NCI-H2196 (cell line): ENCODE measurements around the gene ABCG2.

Experiments used
- DNase-seq: peaks from one replicate; lab custom pipeline; 2025; ENCODE audit not compliant: unreplicated experiment; lab: John Stamatoyannopoulos, UW

Gene ABCG2

GRCh38 chr4:88077911-88078524 is 80.4 kb downstream of the ABCG2 start:
- DNase-seq: no peak

DNA sequence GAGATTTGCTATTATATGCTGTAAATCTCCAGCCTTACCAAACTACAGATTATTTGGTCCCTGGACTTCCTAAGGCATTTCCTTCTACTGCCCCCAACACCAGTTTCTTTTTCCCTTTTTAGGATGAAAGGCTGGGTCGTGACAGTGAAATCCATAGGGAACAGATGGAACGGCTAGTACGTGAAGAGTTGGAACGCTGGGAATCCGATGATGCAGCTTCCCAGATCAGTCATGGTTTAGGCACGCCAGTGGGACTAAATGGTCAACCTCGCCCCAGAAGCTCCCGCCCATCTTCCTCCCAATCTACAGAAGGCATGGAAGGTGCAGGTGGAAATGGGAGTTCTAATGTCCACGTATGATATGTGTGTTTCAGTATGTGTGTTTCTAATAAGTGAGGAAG is 83.1 kb downstream of the ABCG2 start:
- DNase-seq: no peak

GRCh38 chr4:88070031-88070430 is 88.4 kb downstream of the ABCG2 start:
- no peak for DNase-seq

- DNase-seq: no peak
Observed at GRCh38 chr4:88064410-88064809, 94.0 kb downstream of the ABCG2 start.

DNA sequence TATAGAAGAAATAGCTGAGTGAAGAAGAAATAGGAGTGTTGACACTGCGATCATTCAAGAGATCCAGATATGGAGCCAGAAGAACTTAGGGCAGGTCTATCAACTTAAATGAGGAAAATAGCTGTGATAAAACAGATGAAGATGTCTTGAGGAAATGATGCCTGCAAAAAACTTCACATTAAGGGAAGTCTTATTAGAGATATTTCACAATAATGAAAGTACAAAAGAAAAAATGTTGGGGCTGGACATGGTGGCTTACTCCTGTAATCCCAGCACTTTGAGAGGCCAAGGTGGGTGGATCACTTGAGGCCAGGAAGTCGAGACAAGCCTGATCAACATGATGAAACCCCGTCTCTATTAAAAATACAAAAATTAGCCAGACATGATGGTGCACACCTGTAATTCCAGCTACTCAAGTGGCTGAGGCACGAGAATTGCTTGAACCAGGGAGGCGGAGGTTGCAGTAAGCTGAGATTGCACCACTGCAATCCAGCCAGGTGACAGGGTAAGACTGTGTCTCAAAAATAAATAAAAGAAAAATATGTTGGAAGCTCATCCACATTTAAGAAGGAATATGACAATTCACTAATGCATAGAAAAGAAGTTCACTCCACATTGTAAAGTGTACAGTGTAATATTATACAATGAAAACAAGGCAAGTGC is 94.7 kb downstream of the ABCG2 start:
- no peak for DNase-seq

- no peak for DNase-seq
Observed at GRCh38 chr4:88062843-88063242, 95.6 kb downstream of the ABCG2 start.

DNA sequence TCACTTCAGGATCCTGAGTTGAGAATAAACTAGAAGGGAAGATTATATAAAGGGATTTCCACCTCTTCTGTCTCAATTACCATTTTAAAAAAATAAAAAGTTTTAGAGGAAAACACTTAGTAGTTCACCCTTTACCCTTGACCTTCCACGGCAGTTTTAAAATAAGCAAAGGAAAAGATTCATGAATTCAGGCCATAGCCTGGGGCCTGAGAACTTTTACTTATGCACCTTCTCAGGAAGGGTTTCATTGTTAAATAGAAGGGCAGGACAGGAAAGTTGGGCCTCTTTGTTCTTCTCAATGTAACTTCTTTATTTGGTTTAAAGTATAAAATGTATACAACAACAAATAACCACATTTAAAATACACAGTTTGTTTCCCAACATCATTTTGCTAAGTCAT is 96.1 kb downstream of the ABCG2 start:
- DNase-seq: no peak

DNA sequence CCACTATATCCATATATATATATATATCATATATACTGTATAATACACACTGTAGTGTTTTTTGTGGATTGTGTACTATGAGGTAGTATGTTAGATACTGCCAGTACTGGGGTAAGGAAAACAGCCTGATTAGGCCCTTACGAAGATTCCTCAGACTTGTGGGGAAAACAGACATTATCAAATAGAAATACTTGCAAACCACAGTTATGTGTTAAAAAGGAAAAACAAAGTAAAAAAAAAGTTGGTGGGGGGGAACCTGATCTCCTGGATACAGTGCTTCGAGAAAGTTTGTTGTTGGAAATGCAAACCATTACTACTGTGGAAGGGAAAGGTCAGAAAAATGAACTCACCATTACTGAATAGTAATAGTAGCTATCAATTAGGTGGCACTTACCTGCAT is 98.0 kb downstream of the ABCG2 start:
- DNase-seq: no peak

DNA sequence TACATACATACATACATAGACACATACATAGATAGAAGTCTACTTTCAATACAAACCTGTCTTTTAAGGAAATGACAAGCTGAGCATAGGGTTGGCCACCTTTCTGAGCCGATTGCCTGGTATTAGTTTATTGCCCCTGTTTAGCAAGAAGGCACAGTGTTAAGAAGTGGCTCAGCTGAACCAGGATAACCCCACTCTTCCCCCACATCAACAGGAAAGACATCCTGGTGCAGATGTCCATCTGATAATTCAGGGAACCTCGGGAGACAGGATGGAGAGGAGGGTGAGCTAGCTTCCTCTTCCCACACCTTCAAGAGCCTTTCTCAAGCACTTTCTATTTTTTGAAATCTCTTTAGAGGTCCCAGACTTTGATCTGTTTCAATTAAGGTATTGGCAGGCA is 98.7 kb downstream of the ABCG2 start:
- no peak for DNase-seq

DNA sequence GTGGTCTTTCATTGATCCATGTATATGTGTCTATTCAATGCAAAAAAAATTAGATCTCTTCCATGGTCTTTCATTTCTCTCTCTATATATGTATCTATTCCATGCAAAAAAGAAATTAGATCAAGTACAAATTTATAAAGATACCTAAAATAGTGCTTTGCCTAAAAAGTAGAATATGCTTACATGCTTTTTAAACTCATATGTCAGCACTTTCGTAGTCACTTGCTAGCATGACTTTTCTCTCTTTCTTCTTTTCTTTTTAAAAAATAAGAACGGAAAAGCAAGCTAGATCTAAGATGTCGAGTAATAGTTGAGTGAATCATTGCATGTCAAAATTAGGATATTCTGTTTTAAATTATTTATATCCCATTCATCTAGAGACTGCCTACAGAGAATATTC is 100.1 kb downstream of the ABCG2 start:
- DNase-seq: no peak

- DNase-seq: no peak
Observed at GRCh38 chr4:88054901-88055300, 103.5 kb downstream of the ABCG2 start.

- no peak for DNase-seq
Observed at GRCh38 chr4:88054229-88054628, 104.2 kb downstream of the ABCG2 start.

DNA sequence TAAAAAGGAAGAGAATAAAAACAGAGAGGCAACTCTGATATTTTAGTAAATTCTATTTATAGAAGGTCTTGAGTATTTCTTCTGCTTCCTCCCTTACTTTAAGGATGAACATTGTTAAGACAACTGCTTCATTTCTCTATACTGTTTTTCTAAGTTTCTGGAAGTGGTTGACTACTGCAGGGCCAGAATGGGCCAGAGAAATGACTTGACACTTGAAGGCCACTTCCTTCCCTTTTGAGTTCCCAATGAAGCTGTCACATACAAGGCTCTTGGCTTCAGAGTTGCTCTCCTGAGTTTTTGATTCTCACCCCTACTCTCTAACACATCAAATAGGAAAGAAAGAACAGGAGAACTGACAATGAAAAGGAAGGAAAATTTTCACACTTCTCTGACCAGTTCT is 113.4 kb downstream of the ABCG2 start:
- no peak for DNase-seq

- no peak for DNase-seq
Observed at GRCh38 chr4:88043586-88044340, 114.7 kb downstream of the ABCG2 start.

GRCh38 chr4:88043001-88043400 is 115.4 kb downstream of the ABCG2 start:
- DNase-seq: no peak

DNA sequence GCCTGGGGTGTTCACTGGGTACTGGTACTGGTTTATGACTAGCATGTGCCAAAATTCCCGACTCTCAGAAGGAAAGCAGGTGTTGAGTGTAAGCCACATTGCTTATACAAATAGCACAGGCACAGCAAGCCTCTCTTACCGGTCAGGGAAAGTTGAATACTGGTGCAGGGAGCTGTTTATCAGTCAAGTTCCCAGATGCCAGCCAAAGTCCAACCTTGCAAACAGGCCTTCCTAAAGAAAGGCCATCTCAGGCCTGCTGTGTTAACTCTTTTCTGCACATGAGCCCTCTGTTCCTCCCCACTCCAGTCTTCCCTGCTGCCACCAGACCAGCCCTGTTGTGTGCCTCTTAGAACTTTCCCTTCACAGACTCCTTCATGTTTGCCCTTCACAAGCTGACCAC is 116.8 kb downstream of the ABCG2 start:
- no peak for DNase-seq

- no peak for DNase-seq
Observed at GRCh38 chr4:88040707-88041106, 117.7 kb downstream of the ABCG2 start.
